Activated CD4-positive, CD25-positive, alpha-beta regulatory T cell treated with anti-CD3 and anti-CD28 coated beads, Interleukin-2, amount 50 U/mL, for 24 hours (primary cell): ENCODE results near the gene GP1BB.

ENCODE experiments used
- ATAC-seq, 2 donors: fragments of 150-1000 bp; cut with Tn5 transposase; one replicate each; pipeline ENCODE4 v1.10.0; 2021; ENCODE audit warnings: mild to moderate bottlenecking in 1 of 2, moderate library complexity in 1 of 2

Gene GP1BB

DNA sequence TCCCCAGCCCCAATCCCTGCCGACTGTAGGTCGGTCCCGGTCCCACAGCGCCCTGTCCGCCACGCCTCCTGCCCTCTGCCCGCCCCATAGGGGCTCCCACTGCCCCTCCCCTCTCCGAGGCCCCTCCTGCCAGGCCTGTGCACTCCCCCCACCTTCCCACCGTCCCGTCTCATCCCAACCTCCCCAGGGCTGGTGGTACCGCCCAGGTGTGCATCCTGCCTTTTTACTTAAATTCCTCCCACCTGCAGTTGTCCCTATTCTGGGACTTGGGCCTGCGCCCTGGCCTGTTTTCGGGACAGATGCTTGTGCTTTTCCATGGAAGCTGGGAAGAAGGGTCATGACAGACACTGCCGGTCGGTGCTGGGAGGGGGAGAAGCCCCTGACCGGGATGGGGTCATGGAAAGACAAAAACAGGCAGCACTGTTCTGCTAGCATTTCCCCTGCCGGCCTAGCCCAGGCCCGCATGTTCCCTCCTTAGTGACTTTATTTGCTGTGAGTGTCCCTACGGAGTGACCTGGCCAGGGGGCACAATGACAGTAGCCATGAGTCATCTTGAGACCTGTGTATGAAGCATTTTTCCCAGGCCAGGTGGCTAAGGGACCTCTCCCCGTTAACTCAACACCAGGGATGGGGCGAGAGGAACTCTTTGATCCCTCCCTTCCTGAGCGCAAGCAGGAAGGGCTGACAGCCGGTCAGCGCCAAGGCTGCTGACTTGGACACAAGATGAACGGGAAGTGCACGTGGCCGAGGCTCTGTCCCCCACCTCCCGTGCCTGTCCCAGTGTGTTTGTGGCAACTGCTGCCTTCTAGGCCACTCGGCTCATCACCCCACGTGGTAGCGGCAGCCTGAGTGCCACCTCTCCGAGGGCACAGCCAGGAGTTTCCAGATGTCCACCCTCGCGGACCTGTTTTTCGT, 44.3 kb downstream of the GP1BB start:
- peak in 1 of 2 donors; percentile 12 for ATAC-seq

DNA sequence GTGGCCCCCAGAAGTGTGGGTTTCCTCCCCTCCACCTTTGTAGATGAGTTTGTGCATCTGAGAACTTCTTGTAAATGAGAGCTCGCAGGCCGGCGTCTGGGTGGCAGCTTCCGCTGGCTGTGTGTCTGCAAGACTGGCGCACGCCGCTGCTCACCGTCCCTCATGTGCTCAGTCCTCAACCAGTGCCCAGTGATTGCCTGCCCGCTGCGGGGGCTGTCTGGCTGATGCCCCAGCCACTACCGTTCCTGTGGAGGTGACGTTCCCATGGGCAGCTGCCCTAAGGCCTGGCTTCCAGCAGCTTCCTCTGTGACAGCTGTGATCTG, 46.0 kb downstream of the GP1BB start:
- no peak for ATAC-seq

DNA sequence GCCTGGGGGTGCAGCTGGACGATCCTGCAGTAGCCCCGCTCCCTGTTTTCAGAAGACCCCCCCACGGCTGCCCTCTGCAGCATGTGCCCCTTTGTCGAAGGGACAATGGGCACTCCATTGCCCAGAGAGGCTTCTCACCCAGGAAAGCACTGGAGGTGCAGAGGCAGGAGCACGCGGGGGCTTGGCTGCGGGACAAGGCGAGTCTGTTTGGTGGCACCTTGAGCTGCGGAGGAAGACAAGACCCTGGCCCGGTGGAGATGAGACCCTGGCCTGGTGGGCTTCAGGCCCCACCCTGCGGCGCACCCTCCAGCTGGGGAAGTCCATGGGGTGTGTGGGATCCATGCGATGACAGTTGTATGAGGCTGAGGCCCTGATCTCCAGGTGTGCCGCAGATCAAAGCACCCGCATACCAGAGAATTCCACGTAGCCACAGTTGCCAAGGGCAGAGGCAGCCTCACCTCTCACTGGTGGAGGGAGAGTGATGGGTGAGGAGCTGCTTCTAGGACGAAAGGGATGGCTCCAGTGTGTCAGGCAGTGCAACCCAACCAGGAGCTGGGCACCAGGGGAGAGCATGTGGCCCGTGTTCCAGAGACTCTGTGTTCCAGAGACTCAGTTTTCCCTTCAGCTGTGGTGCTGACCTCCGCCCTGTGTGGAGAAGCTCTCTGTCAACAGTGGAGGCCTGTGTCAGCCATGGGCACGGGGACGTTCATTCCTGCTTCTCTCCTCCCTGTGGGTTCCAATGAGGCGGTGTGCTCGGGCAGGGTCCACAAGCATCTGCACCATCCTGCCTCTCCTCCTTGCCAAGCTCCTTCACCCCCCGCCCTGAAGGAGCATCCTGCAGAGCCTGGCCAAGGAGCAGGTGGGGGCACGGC, 47.2 kb downstream of the GP1BB start:
- no peak for ATAC-seq

DNA sequence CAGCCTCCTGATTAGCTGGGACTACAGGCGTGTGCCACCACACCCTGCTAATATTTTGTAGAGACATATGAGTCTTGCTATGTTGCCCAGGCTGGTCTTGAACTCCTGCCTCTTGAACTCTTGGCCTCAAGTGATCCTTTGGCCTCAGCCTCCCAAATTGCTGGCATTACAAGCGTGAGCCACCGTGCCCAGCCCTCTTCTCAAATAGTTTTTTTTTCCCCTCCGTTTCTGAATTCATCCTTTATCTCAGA, 49.0 kb downstream of the GP1BB start:
- no peak for ATAC-seq

DNA sequence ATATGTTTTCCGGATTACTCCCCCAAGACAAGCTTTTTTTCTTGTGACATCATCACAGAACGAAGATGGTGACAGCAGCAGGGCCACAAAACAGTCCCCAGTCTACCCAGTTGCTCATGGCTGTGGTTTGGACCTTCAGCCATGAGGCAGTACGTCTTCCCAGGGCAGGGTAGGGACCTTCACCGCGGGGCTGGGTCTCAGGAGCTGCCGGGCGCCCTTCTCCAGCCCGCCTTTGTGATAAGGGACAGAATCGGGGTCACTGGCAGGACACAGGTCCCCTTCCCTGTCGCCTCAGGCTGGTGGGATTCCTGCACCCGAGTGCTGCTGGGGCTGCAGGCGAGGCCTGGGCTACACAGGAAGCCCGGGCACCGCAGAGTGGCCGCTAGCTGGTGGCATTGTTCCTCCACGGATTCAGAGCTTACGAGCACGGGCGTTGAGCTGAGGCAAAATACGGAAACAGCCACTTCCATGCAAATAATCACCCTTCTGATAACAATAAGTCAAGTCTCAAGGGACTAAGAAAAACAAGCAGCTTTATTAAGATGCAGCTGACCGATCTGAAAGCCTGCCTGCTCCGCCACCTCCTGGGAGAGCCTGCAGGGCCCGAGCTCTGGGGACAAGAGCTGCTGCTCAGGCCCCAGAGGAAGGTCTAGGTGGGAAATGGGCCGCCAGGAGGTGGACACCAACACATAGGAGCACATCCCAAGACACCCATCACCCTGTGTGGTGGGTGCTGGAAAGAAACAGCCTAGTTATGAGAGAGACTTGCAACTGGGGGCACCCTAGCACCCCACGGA, 49.5 kb downstream of the GP1BB start:
- no peak for ATAC-seq

DNA sequence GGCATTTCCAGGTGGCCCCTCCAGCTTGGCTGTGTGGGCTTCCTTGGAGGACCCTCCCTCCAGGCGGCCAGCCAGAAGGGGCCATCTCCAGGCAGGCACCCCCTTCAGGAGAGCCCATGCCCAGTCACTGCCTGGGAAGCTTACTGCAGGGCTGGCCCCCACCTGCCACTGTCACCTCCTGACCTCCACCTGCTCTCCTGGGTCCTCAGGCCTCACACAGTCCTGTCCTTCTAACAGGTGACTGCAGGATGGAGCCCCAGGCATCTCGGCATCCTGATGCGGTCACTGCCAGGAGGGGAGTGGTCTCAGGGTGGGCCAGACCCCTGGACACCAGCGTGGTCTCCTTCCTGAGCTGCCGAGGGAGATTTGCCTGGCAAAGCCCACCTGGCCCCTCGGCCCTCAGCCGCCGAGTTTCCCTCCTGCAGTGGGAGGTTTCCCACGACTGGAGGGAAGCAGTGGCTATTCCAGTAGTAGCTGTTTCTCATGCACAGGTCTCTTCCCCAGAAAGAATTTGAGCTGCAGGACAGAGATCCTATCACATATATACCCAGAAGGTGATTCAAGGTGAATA, 50.2 kb downstream of the GP1BB start:
- no peak for ATAC-seq
